Left forelimb (tissue), 1 donor: ENCODE results near the gene COA1.
"Not testable (repeated sequence)": the region's sequence is repeated elsewhere in the genome, so short reads cannot be mapped to it uniquely, and the experiment has no call there.

Experiments used
- DNase-seq: peaks from one replicate; pipeline ENCODE4 v3.0.0-alpha.2; 2018; ENCODE audit warnings: low spot score

COA1 gene

DNA sequence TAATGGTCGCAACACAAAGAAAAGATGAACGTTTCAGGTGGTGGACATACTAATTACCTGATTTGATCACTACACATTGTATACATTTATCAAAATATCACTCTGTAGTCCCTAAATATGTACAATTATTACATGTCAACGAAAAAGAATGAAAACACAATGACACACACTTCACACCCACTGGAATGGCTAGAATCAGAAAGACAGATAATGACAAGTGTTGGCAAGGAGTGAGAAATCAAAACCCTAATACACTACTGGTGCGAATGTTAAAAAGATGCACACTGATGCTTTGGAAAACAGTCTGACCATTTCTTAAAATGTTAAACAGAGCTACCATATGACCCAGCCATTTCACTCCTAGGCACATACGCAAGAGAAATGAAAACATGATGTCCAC is 2.3 kb downstream of the COA1 start:
- no peak for DNase-seq

DNA sequence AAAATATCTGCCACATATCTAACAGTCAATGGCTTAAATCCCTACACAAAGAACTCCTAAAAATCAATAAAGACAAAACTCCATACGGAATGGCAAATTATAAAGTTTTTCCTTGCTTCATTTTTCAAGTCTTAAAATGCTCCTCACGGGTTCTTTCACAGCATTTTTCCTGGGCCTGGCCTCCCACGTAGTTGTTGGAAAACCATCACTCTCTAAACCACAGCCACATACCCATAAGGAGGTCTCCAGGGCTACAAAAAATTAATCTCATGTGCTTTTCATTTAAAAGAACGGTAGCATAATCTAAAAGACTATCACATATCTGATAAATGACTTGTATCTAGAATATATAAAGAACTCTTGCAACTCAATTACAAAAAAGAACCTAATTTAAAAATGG is 2.9 kb downstream of the COA1 start:
- DNase-seq, result no peak

DNA sequence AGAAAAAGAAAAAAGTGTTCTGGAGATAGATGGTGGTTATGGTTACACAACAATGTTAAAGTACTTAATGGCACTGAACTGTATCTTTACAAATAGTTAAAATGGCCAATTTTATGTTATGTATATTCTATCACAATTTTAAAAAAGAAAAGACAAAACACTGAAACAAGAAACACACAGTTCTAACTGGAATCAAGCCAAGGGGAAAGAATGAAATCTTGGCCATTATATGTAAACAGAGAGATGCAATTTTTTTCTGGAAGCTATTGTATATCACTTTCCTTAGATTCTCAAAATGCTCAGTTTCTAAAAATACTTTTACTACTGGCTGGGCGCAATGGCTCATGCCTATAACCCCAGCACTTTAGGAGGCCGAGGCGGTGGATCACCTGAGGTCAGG is 4.1 kb downstream of the COA1 start:
- no peak for DNase-seq

DNA sequence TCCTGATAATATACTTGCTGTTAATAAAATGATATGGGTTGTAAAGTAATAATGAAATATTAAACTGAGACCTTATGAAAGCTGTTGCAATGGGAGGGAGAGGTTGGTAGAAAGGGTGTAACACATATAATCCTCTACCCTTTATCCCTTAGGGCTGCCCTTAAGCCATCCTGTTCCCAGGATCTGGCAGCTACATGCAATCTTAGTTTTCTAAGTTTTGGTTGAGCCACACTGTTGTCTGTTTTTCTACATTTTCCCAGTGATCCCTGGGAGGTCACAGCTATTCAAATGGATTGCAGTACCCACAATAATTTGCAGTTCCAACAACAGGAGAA is 6.3 kb downstream of the COA1 start:
- no peak for DNase-seq

DNA sequence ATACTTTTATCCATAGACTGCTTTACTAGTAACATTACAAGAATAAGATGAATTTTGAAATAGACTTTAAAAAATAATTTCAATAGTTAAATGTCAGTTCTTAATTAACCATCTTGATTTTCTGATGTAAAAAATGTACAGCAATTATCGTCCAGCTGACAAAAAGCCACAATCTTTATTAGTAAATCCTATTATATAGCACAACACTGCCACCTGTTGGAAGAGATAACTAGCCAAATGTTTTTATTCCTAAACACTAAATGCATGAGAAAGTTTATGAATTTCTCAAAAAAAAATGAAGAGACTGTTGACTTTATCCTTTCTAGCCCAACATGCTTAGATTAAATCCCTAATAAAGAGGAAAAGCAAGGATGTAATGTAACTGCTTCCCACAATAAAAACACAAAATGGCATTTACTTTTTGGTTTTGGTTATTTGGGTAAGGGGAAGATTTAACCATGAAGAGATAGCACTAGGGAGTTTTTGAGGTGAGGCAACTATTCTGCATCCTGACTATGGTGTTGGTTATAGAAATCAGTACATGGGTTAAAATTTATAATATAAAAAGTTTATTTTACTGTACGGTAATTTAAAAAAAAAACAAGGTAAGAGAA is 8.0 kb downstream of the COA1 start:
- no peak for DNase-seq

DNA sequence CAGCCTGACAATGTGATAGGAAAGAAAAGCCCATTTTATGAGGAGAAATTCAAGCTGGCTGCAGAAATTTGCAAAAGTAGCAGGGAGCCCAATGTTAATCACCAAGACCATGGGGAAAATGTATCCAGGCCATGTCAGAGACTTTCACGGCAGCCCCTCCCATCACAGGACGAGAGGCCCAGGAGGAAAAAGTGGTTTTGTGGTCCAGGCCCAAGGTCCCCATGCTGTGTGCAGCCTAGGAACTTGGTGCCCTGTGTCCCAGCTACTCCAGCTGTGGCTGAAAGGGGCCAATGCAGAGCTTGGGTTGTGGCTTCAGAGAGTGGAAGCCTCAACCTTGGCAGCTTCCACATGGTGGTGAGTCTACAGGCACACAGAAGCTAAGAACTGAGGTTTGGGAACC is 12.7 kb downstream of the COA1 start:
- DNase-seq, result no peak

DNA sequence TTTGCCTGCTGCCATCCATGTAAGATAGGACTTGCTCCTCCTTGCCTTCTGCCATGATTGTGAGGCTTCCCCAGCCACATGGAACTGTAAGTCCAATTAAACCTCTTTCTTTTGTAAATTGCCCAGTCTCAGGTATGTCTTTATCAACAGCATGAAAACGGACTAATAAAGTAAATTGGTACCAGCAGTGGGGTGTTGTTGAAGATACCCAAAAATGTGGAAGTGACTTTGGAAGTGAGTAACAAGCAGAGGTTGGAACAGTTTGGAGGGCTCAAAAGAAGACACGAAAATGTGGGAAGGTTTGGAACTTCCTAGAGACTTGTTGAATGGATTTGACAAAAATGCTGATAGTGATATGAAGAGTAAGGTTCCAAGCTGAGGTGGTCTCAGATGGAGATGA is 13.4 kb downstream of the COA1 start:
- DNase-seq, result not testable (repeated sequence)

DNA sequence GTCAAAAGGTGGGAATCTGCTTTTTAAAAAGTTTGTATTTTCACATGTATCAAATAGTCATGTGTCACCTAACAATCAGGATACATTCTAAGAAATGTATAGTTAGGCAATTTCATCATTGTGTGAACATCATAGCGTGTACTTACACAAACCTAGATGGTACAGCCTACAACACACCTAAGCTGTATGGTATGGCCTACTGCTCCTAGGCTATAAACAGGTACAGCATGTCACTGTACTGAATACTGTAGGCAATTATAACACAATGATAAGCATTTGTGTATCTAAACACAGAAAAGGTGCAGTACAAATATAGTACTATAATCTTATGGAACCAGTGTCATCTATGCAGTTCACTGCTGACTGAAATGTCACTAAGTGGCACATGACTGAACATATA is 17.8 kb downstream of the COA1 start:
- DNase-seq, result no peak

DNA sequence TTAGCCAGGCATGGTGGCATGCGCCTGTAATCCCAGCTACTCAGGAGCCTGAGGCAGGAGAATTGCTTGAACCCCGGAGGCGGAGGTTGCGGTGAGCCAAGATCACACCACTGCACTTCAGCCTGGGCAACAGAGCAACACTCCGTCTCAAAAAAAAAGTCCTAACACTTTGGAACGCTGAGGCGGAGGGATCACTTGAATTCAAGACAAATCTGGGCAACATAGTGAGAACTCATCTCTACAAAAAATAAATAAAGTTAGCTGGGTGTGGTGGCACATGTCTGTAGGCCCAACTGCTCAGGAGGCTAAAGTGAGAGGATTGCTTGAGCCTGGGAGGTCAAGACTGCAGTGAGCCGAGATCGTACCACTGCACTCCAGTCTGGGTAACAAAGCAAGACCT is 21.3 kb downstream of the COA1 start:
- DNase-seq, result not testable (repeated sequence)

DNA sequence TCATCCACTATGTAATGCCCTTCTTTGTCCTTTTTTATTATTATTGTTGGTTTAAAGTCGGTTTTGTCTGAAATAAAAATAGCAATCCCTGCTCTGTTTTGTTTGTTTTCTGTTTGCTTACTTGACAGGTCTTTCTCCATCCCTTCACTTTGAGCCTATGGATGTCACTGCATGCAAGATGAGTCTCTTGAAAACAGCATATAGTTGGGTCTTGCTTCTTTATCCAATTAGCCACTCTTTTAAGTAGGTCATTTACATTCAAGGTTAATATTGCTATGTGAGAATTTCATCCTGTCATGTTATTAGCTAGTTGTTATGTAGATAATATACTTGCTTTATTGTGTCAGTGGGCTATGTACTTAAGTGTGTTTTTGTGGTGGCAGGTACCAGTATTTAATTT is 25.8 kb downstream of the COA1 start:
- no peak for DNase-seq

DNA sequence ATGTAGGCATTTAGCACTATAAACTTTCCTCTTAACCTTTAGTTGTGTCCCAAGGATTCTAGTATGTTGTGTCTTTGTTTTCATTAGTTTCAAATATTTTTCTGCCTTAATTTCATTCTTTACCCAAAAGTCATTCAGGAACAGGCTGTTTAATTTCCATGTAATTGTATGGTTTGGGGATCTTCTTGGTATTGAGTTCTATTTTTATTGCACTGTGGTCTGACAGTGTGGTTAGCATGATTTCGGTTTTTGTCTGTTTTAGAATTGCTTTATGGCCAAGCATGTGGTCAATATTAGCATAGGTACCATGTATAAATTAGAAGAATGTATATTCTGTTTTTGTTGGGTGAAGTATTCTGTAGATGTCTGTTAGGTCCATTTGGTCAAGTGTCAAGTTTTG is 26.3 kb downstream of the COA1 start:
- DNase-seq, result no peak

DNA sequence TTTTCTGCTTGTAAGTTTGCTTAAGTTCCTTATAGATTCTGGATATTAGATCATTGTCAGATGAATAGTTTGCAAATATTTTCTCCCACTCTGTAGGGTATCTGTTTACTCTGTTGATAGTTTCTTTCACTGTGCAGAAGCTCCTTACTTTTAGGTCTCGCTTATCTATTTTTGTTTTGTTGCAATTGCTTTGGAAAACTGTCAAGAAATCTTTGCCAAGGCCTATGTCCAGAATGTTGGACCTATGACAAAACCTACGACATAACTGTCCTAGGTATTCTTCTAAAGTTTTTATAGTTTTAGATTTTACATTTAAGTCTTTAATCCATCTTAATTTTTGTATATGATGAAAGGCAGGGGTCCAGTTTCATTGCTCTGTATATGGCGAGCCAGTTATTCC is 27.4 kb downstream of the COA1 start:
- DNase-seq, result no peak

DNA sequence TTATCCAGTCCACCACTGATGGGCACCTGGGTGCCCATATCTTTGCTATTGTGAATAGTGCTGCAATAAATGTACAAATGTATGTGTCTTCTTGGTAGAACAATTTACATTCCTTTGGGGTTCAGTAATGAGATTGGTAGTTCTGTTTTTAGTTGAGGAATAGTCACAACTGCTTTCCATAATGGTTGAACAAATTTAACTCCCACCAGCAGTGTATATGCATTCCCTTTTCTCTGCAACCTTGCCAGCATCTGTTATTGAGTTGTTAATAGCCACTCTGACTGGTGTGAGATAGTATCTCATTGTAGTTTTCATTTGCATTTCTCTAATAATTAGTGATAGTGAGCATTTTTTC is 27.8 kb downstream of the COA1 start:
- DNase-seq, result no peak

DNA sequence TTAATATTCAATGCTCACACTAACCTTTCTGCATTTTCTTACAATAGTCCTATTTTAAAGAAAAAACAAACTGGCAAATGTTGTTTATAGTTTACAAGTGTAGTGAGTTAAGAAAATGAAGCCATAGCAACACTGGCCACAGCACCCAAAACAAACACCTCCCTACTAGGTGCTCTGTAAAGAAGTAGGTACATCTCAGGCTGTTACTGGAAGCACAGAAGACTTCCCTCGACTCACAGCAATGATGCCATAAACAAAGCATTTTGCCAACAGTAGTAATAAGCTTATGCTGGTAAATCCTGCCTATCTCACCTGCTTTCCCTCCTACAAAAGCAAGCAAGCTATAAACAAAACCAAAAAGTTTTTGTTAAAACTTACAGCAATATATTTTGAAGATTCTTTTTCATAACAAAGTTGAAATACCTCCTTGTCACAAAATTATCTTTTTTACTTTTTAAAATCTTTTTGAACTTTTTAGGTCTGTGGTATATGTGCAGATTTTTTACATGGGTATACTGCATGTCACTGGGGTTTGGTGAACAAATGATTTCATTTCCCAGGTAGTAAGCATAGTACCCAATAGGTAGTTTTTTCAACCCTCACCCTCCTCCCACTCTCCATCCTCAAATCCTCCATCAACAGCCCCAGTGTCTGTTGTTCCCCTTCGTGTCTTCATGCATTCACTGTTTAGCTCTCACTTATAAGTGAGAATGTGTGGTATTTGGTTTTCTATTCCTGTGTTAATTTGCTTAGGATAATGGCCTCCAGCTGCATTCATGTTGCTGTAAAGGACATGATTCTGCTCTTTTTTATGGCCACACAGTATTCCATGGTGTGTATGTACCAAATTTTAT is 28.4 kb downstream of the COA1 start:
- no peak for DNase-seq

DNA sequence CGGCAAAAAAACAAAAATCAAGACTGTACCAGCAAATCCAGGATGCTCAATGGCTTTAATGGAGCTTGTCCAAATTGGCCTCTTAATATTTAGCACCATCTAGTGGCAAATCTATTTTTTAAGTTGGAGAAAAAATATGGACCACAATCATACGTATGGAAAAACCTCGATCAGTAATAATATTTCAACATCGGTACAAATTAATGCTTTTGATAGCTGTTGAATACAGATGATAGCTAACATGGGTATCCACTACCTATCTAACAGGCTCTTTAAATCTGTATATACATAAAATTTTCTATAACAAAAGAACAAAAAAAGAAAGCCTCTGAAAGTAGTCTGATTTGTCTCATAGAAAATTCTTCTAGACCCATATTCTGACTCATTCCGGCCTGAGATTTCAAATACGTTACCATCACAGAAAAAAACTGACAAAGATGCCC is 29.2 kb downstream of the COA1 start:
- no peak for DNase-seq

DNA sequence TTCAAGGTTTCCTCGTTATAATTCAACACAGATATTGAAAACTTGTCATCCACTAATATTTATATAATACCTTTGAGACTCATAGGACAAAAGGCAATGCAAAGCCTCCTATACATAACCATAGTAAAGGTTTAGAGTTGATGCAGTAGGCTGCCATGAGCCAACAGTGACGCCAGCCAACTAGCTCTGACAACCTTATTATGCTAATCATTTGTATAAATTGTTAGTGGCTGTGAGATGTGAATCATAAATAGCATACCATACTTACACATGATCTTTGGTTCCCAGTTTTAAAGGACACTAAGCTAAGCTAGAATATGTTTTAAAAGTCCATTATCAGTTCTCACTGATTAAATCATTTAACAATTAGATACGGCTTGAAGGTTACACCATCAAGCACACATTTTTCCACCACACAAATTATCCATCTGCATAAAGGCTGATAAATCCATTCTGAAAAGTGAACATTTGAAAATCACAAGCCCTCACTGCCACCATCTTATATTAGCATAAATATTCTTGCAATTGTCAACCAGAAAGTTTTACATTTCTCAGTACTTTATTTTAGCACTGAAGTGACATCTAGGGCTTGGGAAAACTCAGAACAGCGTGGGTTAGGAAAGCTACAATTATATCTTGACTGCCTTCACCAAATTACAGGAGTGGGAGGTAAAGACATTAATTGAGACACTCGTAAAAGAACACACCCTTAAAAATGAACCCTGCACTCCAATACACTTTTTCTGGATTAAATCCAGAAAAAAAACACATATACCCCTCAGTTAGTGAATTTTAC is 30.7 kb downstream of the COA1 start:
- DNase-seq, result no peak

DNA sequence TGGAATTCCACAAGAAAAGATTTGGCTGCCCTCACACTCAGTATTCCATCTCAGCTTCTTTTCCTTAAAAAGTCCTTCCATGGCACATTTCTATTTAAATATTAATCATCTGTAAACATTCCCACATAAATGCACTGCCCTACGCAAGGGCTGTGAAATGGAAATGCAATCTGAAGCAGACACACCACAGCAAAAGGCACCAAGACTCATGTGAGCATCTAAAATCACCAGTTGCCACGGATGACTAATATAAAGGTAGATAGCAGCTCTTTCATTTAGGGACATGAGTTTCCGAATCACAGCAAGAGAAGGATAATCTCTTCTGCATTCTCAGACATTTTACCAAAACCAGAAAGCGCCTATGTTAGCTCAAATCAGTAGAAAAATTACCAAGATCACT is 31.6 kb downstream of the COA1 start:
- DNase-seq, result no peak

DNA sequence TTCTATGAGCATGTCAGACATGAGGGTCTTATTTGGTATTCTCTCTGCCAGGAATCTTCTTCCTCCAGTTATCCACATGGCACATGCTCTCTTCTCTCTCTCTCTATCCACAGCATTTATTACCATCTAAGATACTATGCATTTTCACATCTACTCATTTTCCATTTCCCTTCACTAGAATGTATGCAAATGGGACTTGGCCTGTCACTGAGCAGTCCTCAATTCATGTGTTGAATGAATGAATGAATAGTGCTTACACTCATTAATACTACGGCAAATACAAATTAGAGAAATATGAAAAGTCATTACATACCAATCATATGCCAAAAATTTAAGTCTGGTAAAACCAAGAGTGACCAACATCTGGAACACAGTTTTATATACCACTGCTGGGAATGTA is 34.0 kb downstream of the COA1 start:
- no peak for DNase-seq

DNA sequence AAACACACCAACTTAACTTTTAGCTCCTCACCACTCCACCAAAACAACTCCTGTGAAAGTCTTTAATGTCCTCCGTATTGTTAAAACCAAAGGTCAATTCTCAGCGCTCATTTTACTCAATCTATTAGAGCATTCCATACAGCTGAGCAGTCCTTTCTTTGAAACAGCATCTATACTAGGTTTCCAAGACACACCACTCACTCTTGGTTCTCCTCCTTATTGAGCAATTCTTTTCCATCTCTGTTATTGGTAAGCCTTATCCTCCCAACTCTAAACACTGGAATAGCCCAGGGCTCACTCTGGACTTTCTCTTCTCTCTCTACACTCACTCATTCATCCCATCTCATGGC is 34.9 kb downstream of the COA1 start:
- DNase-seq, result no peak

DNA sequence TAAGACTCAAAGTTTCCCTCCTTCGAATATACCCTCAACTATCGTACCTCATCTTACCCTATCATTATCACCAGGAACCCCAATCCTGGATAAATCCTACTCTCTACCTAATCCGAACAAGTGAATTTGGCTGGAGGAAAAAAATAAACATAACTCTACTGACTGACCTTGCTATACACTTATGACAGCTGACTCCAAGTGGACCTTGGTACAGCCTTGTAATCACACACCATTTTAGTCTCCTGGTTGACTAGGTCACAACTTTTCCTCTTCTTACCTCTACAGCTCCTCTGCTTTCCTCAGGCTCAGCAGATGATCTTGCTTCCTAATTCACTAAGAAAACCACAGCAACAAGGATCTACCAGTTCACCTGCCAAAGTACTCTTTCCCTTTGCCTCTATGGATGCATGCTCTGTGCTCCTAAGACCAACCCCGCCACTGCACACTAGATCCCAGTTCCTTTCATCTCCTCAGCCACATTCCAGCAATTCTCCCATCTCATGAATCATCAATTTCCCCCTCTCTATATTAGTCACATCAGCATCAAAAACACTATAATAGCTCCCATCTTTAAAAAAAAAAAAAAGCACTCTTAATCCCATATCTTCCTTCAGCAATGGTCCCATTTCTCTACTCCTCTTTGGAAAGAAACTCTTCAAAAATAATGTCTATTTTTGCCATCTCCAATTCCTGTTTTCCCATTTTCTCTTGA is 35.5 kb downstream of the COA1 start:
- DNase-seq, result no peak

DNA sequence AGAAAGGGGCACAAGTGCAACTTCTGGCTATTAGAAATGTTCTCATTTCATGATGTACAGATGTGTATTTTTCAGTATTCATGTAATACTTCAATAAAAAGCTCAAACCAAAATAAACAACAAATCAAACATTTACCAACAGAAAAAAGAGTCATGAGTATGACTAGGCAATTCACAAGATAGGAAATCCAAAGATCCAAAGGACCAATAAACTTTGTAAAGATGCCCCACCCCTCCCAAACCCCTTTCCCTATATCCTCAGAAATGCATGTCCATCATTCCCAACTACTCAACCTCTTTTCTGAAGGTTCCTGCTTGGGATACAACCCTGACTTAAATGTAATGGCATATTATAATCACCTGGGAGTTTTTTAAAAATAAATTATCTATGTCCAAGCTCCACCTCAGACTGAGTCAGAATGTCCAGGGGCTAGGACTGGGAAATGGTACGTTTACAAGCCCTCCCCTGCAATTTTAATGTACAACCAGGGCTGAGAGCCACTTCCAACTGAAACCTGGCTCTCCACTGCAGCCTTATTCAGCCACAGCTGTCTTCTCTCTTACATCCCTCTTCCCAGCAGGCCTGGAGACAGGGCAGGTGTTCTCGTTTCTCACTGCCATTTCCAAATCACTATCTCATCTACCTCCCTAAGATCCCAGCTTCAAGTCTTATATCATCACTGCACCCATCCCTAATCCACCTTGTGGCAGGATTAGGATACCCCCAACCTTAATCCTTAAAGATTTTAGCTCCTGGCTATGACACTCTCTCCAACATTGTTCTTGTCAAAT is 36.5 kb downstream of the COA1 start:
- no peak for DNase-seq

DNA sequence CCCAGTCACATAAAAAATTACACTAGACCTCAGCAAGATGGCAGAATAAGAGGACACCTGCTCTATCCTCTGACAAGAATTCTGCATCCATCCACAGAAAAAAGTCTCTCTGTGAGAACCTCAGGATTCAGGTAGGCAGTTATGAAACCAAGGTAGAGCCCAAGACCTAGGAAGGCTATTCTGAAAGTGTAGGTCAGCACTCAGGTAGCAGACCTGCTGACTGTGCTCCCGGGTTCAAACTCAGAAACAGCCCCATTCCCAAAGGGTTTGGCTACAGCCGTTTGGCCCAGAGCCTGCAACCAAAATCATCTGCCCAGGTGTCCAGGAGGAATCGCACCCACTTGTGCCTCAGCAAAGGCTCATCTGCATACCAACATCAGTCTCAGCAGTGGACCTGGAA is 37.7 kb downstream of the COA1 start:
- DNase-seq, result no peak
